ENCODE data around the gene SLC15A4.
"Not testable (repeated sequence)": the region's sequence is repeated elsewhere in the genome, so short reads cannot be mapped to it uniquely, and the experiment has no call there.

Gene SLC15A4

DNA sequence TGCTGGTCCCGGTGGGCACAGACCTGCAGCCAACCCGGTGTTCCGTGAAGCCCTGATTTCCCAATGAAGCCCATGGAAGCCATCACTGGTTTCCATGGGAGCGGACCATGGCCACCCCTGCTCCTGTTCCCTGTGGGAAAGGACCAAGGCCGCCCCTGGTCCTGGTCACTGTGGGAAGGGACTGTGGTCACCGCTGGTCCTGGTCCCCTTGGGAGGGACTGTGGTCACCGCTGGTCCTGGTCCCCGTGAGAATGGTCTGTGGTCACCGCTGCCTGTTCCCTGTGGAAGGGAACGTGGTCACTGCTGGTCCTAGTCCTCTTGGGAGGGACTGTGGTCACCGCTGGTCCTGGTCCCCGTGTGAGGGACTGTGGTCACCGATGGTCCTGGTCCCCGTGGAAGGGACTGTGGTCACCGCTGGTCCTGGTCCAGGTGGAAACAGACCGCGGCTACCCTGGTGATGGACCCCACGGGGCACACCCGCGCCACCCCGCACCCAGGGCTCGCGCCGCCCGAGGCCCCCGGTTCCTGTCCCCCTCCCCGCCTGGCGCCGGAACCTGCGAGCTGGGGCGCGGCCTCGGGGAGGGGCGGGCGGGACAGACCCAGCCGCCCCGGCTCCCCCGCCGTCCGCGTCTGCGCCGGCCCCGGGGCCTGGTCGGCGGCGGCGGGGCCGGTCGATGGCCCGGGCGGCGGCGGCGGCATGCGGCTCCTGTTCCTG is 29.3 kb upstream of the SLC15A4 start, which contains the start of gene GLT1D1:
TSS of gene GLT1D1 (plus strand) at position 594 of the 715 bp plus-strand sequence. CDS start at position 698, 104 bp downstream.
- no peak for DNase-seq (ENCODE audit: low read depth)
- no peak for TF ChIP-seq CTCF (IDR thresholded peaks at IDR 0.05; ENCODE audit: control insufficient read depth, extremely low read depth, insufficient read depth)
- H3K4me3 ChIP-seq (ENCODE audit: low read depth, low read length) = no peak within 1 kb of the TSS

GRCh38 chr12:128852026-128852698 is 28.4 kb upstream of the SLC15A4 start:
- no peak for TF ChIP-seq CTCF (IDR thresholded peaks at IDR 0.05; ENCODE audit: control insufficient read depth, extremely low read depth, insufficient read depth)
- DNase-seq (ENCODE audit: low read depth) = no peak
- no peak overlapping the region for H3K4me3 ChIP-seq (ENCODE audit: low read depth, low read length)

- not testable (repeated sequence) for DNase-seq (ENCODE audit: low read depth); H3K4me3 ChIP-seq (ENCODE audit: low read depth, low read length)
Measured at GRCh38 chr12:128851429-128851828, 27.7 kb upstream of the SLC15A4 start.

GRCh38 chr12:128850400-128850799 is 26.6 kb upstream of the SLC15A4 start:
- no peak for TF ChIP-seq CTCF (IDR thresholded peaks at IDR 0.05; ENCODE audit: control insufficient read depth, extremely low read depth, insufficient read depth)

DNA sequence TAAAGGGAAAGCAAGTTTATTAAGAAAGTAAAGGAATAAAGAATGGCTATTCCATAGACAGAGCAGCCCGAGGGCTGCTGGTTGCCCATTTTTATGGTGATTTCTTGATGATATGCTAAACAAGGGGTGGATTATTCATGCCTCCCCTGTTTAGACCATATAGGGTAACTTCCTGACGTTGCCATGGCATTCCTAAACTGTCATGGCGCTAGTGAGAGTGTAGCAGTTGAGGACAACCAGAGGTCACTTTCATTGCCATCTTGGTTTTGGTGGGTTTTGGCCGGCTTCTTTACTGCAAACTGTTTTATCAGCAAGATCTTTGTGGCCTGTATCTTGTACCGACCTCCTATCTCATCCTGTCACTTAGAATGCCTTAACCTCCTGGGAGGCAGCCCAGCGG is 26.0 kb upstream of the SLC15A4 start:
- not testable (repeated sequence) for H3K4me3 ChIP-seq (ENCODE audit: low read depth, low read length); DNase-seq (ENCODE audit: low read depth)

More at GRCh38 chr12:128850400-128850799, 26.6 kb upstream of the SLC15A4 start:
- no peak for DNase-seq (ENCODE audit: low read depth)
- no peak overlapping the region for H3K4me3 ChIP-seq (ENCODE audit: low read depth, low read length)

- TF ChIP-seq CTCF (IDR thresholded peaks at IDR 0.05; ENCODE audit: control insufficient read depth, extremely low read depth, insufficient read depth) = no peak
- DNase-seq (ENCODE audit: low read depth) = no peak
- H3K4me3 ChIP-seq (ENCODE audit: low read depth, low read length) = no peak overlapping the region
Measured at GRCh38 chr12:128848371-128848770, 24.6 kb upstream of the SLC15A4 start.

DNA sequence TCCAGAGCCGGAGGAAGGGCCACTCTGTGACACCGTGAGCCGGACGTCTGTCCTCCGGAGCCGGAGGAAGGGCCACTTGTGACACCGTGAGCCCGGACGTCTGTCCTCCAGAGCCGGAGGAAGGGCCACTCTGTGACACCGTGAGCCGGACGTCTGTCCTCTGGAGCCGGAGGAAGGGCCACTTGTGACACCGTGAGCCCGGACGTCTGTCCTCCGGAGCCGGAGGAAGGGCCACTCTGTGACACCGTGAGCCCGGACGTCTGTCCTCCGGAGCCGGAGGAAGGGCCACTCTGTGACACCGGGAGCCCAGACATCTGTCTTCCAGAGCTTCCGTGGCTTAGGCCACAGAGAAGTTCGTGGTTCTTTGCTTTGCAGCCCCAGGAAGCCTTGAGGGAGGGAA is 22.9 kb upstream of the SLC15A4 start:
- not testable (repeated sequence) for DNase-seq (ENCODE audit: low read depth); H3K4me3 ChIP-seq (ENCODE audit: low read depth, low read length)

DNA sequence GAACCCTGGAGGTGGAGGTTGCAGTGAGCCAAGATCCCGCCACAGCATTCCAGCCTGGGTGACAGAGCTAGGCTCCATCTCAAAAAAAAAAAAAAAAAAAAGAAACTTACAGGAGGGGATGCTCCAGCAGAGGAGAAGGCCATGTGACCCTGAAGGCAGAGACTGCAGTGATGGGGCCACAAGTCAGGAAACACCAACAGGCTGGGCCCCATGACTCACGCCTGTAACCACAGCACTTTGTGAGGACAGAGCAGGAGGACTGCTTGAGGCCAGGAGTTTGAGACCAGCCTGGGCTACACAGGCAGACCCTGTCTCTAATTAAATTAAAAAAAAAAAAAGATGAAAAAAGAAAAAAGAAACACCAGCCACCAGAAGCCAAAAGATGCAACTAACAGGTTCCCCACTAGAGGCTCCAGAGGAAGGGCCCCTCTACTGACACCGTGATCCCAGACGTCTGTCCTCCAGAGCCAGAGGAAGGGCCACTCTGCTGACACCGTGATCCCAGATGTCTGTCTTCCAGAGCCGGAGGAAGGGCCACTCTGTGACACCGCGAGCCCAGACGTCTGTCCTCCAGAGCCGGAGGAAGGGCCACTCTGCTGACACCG is 20.4 kb upstream of the SLC15A4 start:
- no peak for DNase-seq (ENCODE audit: low read depth)
- no peak for TF ChIP-seq CTCF (IDR thresholded peaks at IDR 0.05; ENCODE audit: control insufficient read depth, extremely low read depth, insufficient read depth)
- H3K4me3 ChIP-seq (ENCODE audit: low read depth, low read length) = no peak overlapping the region

Data from LNCaP clone FGC (cell line).